Measurements from ENCODE around the gene SMCHD1. TPM values are rescaled to one million over a fixed set of nuclear protein-coding genes. Genes with fewer than 3 reads are reported as not detected.
"Not testable (repeated sequence)": the region's sequence is repeated elsewhere in the genome, so short reads cannot be mapped to it uniquely, and the experiment has no call there.

SMCHD1 gene
- total RNA-seq, 1 donor from 2014 or later, result 156 TPM

GRCh38 chr18:2656981-2657512 lies 1.5 kb downstream of the SMCHD1 start:
- FAIRE-seq (no peak), DNase-seq (ENCODE audit: low spot score in 2 of 2) (no peak)

- no peak for DNase-seq (ENCODE audit: low spot score in 2 of 2)
- no peak for FAIRE-seq
Measured at GRCh38 chr18:2657788-2658458, 2.4 kb downstream of the SMCHD1 start.

DNA sequence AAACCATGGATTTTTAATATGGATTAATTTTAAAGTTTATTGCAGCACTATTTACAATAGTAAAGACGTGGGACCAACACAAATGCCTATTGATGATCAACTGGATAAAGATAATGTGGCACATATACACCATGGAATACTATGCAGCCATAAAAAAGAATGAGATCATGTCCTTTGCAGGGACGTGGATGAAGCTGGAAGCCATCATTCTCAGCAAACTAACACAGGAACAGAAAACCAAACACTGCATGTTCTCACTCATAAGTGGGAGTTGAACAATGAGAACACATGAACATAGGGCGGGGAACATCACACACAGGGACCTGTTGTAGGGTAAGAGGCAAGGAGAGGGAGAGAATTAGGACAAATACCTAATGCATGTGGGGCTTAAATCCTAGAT lies 5.3 kb downstream of the SMCHD1 start:
- DNase-seq (ENCODE audit: low spot score in 2 of 2); FAIRE-seq: not testable (repeated sequence)

DNA sequence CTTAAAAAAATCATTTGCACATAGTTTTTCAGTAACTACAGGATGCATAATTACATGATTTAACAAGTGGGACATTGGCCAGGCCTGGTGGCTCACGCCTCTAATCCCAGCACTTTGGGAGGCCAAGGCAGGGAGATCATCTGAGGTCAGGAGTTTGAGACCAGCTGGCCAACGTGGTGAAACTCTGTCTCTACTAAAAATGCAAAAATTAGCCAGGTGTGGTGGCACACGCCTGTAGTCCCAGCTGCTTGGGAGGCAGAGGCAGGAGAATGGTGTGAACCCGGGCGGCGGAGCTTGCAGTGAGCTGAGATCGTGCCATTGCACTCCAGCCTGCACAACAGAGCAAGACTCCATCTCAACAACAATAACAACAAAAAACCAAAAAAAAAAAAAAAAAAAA lies 6.8 kb downstream of the SMCHD1 start:
- not testable (repeated sequence) for DNase-seq (ENCODE audit: low spot score in 2 of 2); FAIRE-seq

DNA sequence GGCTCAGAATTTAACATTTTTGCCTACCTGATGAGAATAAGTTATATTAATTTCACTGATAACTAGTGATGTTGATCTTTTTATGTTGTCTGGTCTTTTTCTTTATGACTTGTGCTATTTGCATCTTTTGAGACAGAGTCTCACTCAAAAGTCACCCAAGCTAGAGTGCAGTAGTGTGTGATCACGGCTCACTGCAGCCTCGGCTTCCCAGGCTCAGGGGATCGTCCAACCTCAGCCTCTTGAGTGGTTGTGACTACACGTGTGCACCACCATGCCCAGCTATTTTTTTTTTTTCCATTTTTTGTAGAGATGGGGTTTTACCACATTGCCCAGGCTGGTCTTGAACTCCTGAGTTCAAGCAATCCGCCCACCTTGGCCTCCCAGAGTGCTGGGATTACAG lies 7.5 kb downstream of the SMCHD1 start:
- no peak for DNase-seq (ENCODE audit: low spot score in 2 of 2)
- no peak for FAIRE-seq

DNA sequence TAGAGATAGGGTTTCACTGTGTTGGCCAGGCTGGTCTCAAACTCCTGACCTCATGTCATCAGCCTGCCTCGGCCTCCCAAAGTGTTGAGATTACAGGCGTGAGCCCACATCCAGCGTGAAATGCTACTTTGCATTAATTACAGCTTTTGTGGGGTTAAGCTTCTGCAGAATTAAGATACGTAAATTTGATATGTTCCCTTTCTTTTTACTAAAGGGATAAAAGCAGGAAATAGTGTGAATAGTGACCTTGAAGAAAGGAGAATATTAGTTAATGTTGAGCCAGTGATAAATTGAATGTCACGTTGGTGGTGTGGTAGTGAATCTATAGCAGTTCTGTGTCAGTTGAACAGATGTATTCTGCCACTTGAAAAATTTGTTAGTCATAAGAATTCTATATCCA lies 16.9 kb downstream of the SMCHD1 start:
- FAIRE-seq (no peak), DNase-seq (ENCODE audit: low spot score in 2 of 2) (no peak)

DNA sequence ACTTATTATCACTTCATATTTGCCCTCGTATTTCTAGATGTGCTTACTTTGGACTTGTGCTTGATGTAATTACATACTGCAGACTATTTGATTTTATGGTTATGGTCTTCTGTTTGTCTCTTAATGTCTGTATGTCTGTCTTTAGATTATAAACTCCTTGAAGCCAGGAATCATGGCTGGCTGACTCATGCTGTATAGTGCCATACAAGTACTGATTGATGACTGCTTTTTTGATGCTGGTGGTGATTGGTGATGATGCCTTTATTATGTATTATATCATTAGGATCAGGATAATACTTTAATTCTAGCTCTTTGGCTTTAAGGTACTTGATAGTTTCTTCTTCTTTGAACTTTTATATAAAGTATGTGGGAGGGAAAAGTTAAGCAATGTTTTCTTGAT lies 17.3 kb downstream of the SMCHD1 start:
- no peak for DNase-seq (ENCODE audit: low spot score in 2 of 2)
- FAIRE-seq, result no peak

- not testable (repeated sequence) for DNase-seq (ENCODE audit: low spot score in 2 of 2); FAIRE-seq
Measured at GRCh38 chr18:2678933-2679332, 23.4 kb downstream of the SMCHD1 start.

DNA sequence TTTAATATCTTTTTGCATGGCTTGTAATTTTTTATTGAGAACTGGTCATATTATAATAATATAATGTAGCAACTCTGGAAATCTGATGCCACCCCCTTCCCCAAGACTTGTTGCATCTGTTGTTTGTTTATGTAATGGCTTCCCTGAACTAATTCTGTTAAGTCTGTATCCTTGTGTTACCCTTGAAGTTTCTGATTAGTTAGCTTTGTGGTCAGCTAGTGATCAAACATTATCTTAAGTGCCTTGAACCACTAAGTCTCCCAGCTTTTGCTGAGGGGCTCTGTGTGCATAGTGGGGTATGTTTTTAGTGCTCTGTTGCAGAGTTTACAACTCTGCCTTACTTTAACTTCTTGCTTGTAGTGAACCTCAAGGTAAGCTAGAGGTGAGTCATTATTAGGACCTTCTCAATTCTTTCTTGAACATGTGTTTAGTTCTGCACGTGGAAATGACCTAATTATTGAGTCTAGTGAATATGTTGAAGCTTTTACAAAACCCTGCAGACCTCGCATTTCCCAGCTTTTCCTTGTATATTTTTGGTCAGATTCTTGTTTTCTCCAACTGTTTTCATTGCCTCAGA lies 24.8 kb downstream of the SMCHD1 start:
- no peak for DNase-seq (ENCODE audit: low spot score in 2 of 2)
- no peak for FAIRE-seq

GRCh38 chr18:2681993-2682603 lies 26.6 kb downstream of the SMCHD1 start:
- no peak for DNase-seq (ENCODE audit: low spot score in 2 of 2)
- no peak for FAIRE-seq

GRCh38 chr18:2683055-2683454 lies 27.5 kb downstream of the SMCHD1 start:
- FAIRE-seq (no peak), DNase-seq (ENCODE audit: low spot score in 2 of 2) (no peak)

DNA sequence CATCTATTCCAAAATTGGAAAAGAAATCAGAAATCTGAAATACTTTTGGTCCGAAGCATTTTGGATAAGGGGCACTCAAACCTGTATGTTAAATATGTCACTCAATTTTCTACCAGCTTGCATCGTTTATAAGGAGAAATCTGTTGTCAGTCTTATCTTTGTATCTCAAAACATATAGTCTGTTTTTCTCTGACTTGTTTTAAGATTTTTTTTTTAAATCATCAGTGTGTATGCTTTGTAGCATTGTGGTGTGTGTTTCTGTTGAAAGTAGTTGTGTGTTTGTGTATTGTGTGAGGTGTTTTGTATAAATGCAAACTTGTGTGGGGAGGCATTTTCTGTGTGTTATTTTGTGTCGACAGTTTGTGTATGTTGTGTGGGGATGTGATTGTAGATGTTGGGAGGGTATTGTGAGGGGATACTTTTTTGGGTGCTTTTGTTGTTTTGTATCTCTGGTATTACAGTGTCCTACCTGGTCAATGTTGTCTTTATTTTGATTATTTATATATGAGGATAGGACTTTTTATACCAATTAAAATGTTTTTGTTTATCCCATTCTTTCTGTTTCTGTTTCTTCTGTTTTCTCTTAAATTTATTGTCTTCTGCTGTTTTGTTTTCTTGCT lies 30.9 kb downstream of the SMCHD1 start:
- FAIRE-seq (no peak), DNase-seq (ENCODE audit: low spot score in 2 of 2) (no peak)

- DNase-seq (ENCODE audit: low spot score in 2 of 2), result no peak
- FAIRE-seq, result no peak
Measured at GRCh38 chr18:2687390-2688001, 32.0 kb downstream of the SMCHD1 start.

DNA sequence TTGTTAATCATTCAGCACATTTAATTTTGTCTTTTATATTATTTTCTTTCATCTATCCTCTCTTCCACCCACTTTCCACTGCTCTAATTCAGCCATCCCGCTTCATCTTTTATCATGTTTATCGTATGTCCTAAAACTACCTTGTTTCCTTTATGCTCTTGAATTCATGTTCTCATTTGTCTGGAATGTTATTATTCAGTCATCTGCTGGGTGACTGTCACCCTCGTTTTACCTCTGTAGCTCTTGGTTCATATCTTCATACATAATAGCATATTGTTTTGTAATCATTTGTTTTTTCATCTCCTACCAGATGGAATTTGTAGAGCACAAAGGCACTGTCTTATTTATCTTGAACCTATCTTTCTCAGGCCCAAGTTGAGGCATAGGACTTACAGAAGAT lies 37.0 kb downstream of the SMCHD1 start:
- FAIRE-seq, result no peak

GRCh38 chr18:2697184-2697583 lies 41.7 kb downstream of the SMCHD1 start:
- DNase-seq (ENCODE audit: low spot score in 2 of 2) (no peak), FAIRE-seq (no peak)

More for the DNA sequence above, 37.0 kb downstream of the SMCHD1 start:
- DNase-seq (ENCODE audit: low spot score in 2 of 2), result no peak

- DNase-seq (ENCODE audit: low spot score in 2 of 2), result no peak
- FAIRE-seq, result no peak
Measured at GRCh38 chr18:2699001-2699400, 43.5 kb downstream of the SMCHD1 start.

GRCh38 chr18:2704541-2704940 lies 49.0 kb downstream of the SMCHD1 start:
- DNase-seq (ENCODE audit: low spot score in 2 of 2), result no peak
- no peak for FAIRE-seq

- no peak for FAIRE-seq
- DNase-seq (ENCODE audit: low spot score in 2 of 2), result no peak
Measured at GRCh38 chr18:2706903-2707302, 51.4 kb downstream of the SMCHD1 start.

DNA sequence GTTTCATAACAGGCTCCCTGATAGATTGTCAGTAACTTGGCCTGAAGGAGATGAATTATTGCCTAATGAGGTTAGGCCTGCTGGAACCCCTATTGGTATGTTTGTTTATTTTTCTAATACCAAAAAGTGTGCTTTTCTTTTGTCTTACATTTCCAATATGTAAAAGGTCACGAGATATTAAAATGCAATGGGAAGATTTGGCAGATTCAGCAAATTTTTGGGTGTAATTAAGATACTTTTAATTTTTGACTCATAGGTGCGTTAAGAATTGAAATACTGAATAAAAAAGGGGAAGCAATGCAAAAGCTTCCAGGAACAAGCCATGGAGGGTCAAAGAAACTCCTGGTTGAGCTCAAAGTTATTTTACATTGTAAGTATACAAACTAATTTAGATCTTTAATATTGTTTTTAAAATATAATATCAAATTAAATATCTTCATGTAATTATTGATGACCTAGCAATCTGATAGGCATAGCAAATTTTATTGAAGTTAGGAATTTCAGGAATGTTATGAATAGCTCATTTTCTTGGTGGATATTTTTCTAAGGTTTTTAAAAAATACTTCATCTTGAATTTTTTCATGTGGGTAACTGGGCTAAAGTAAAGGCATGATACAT lies 52.1 kb downstream of the SMCHD1 start:
- FAIRE-seq (no peak), DNase-seq (ENCODE audit: low spot score in 2 of 2) (no peak)

GRCh38 chr18:2709316-2709715 lies 53.8 kb downstream of the SMCHD1 start:
- no peak for FAIRE-seq
- DNase-seq (ENCODE audit: low spot score in 2 of 2), result no peak

All from frontal cortex (tissue), 4 donors.